ENCODE results near the gene GFI1B.

DNA sequence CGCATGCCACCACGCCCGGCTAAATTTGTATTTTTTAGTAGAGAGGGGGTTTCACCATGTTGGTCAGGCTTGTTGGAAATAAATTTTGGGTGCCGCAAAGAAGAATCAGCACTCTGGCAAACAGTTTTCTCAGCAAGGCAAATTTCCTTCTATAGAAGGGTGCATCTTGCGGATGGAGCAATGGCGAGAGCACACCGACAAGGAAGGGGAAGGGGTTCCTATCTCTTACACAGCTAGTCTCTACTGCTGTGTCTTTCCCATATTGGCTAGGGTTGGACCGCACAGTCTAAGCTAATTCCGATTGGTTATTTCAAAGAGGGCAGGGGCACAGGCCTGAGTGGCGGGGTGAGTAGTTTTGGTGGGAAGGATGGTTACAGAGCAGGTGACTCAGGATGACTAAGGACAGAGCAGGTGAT, 53.0 kb downstream of the GFI1B start:
- TF ChIP-seq, protein P1, sequence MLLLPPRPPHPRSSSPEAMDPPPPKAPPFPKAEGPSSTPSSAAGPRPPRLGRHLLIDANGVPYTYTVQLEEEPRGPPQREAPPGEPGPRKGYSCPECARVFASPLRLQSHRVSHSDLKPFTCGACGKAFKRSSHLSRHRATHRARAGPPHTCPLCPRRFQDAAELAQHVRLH (CRISPR knock-in tag; IDR thresholded peaks at IDR 0.05; ENCODE audit: borderline replicate concordance, low read depth), result no peak
- TF ChIP-seq ZNF138 (CRISPR knock-in tag; IDR thresholded peaks at IDR 0.05; ENCODE audit: low read depth), result no peak
- no peak for TF ChIP-seq MXI1 (IDR thresholded peaks at IDR 0.05; ENCODE audit: borderline replicate concordance, low read depth, low read length)
- TF ChIP-seq, protein P2, sequence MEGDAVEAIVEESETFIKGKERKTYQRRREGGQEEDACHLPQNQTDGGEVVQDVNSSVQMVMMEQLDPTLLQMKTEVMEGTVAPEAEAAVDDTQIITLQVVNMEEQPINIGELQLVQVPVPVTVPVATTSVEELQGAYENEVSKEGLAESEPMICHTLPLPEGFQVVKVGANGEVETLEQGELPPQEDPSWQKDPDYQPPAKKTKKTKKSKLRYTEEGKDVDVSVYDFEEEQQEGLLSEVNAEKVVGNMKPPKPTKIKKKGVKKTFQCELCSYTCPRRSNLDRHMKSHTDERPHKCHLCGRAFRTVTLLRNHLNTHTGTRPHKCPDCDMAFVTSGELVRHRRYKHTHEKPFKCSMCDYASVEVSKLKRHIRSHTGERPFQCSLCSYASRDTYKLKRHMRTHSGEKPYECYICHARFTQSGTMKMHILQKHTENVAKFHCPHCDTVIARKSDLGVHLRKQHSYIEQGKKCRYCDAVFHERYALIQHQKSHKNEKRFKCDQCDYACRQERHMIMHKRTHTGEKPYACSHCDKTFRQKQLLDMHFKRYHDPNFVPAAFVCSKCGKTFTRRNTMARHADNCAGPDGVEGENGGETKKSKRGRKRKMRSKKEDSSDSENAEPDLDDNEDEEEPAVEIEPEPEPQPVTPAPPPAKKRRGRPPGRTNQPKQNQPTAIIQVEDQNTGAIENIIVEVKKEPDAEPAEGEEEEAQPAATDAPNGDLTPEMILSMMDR (CRISPR knock-in tag; IDR thresholded peaks at IDR 0.05), result no peak
- TF ChIP-seq NCOA2 (CRISPR knock-in tag; IDR thresholded peaks at IDR 0.05), result no peak
- no peak for TF ChIP-seq ZNF670 (CRISPR knock-in tag; IDR thresholded peaks at IDR 0.05; ENCODE audit: borderline replicate concordance)
- TF ChIP-seq ZNF639 (CRISPR knock-in tag; conservative IDR thresholded peaks at IDR 0.05), result no peak
- TF ChIP-seq, protein P3, sequence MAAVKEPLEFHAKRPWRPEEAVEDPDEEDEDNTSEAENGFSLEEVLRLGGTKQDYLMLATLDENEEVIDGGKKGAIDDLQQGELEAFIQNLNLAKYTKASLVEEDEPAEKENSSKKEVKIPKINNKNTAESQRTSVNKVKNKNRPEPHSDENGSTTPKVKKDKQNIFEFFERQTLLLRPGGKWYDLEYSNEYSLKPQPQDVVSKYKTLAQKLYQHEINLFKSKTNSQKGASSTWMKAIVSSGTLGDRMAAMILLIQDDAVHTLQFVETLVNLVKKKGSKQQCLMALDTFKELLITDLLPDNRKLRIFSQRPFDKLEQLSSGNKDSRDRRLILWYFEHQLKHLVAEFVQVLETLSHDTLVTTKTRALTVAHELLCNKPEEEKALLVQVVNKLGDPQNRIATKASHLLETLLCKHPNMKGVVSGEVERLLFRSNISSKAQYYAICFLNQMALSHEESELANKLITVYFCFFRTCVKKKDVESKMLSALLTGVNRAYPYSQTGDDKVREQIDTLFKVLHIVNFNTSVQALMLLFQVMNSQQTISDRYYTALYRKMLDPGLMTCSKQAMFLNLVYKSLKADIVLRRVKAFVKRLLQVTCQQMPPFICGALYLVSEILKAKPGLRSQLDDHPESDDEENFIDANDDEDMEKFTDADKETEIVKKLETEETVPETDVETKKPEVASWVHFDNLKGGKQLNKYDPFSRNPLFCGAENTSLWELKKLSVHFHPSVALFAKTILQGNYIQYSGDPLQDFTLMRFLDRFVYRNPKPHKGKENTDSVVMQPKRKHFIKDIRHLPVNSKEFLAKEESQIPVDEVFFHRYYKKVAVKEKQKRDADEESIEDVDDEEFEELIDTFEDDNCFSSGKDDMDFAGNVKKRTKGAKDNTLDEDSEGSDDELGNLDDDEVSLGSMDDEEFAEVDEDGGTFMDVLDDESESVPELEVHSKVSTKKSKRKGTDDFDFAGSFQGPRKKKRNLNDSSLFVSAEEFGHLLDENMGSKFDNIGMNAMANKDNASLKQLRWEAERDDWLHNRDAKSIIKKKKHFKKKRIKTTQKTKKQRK (IDR thresholded peaks at IDR 0.05; ENCODE audit: low read length), result no peak
- TF ChIP-seq TSC22D2 (CRISPR knock-in tag; IDR thresholded peaks at IDR 0.05; ENCODE audit: borderline replicate concordance), result no peak
- no peak for TF ChIP-seq PHF8 (CRISPR knock-in tag; IDR thresholded peaks at IDR 0.05)

All from HepG2 (cell line).